ENCODE data around the gene SRRM4.

The SRRM4 gene

GRCh38 chr12:119177724-119178380 lies 196.5 kb downstream of the SRRM4 start:
- POLR2A ChIA-PET, result interaction anchor here (1.4 kb wide), 1 partner anchor 27 kb away, joined by 4 read pairs; no protein-coding TSS in a partner anchor
- no peak for DNase-seq (ENCODE audit: extremely low spot score)
- CTCF ChIA-PET, result no interaction called here
- TF ChIP-seq ELF4 (IDR thresholded peaks at IDR 0.05), result no peak
- no peak for TF ChIP-seq FOXA1 (IDR thresholded peaks at IDR 0.05)
- TF ChIP-seq FOXM1 (IDR thresholded peaks at IDR 0.05; ENCODE audit: borderline replicate concordance), result no peak
- TF ChIP-seq TARDBP (IDR thresholded peaks at IDR 0.05), result no peak
- TF ChIP-seq FOXK2 (IDR thresholded peaks at IDR 0.05), result no peak

- peak; percentile 24 for DNase-seq (ENCODE audit: extremely low spot score)
- POLR2A ChIA-PET, result interaction anchor here (0.7 to 1.5 kb wide), 5 partner anchors 10 to 38 kb away, joined by 3 to 4 read pairs (median 3); no protein-coding TSS in a partner anchor
- TF ChIP-seq CTBP1 (IDR thresholded peaks at IDR 0.05; ENCODE audit: borderline replicate concordance) (no peak), ZNF384 (IDR thresholded peaks at IDR 0.05) (no peak), ELF4 (IDR thresholded peaks at IDR 0.05) (no peak), ARNT (IDR thresholded peaks at IDR 0.05) (no peak), FOXM1 (IDR thresholded peaks at IDR 0.05; ENCODE audit: borderline replicate concordance) (no peak), LEF1 (IDR thresholded peaks at IDR 0.05; ENCODE audit: borderline replicate concordance) (no peak), L3MBTL2 (conservative IDR thresholded peaks at IDR 0.05) (no peak), FOXA1 (IDR thresholded peaks at IDR 0.05) (no peak), SP1 (IDR thresholded peaks at IDR 0.05) (no peak), HDGF (IDR thresholded peaks at IDR 0.05; ENCODE audit: borderline replicate concordance) (no peak), FOXK2 (IDR thresholded peaks at IDR 0.05) (no peak), TARDBP (IDR thresholded peaks at IDR 0.05) (no peak), NFRKB (IDR thresholded peaks at IDR 0.05) (no peak), SUZ12 (IDR thresholded peaks at IDR 0.05) (no peak)
- TF ChIP-seq, protein P1, sequence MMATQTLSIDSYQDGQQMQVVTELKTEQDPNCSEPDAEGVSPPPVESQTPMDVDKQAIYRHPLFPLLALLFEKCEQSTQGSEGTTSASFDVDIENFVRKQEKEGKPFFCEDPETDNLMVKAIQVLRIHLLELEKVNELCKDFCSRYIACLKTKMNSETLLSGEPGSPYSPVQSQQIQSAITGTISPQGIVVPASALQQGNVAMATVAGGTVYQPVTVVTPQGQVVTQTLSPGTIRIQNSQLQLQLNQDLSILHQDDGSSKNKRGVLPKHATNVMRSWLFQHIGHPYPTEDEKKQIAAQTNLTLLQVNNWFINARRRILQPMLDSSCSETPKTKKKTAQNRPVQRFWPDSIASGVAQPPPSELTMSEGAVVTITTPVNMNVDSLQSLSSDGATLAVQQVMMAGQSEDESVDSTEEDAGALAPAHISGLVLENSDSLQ (IDR thresholded peaks at IDR 0.05), result no peak
Measured at GRCh38 chr12:119178544-119179334, 197.4 kb downstream of the SRRM4 start, which contains the start of gene HSPB8. Gene HSPB8, plus strand, starts transcription at chr12:119178931. Its CDS starts 382 bp downstream, at chr12:119179313.

DNA sequence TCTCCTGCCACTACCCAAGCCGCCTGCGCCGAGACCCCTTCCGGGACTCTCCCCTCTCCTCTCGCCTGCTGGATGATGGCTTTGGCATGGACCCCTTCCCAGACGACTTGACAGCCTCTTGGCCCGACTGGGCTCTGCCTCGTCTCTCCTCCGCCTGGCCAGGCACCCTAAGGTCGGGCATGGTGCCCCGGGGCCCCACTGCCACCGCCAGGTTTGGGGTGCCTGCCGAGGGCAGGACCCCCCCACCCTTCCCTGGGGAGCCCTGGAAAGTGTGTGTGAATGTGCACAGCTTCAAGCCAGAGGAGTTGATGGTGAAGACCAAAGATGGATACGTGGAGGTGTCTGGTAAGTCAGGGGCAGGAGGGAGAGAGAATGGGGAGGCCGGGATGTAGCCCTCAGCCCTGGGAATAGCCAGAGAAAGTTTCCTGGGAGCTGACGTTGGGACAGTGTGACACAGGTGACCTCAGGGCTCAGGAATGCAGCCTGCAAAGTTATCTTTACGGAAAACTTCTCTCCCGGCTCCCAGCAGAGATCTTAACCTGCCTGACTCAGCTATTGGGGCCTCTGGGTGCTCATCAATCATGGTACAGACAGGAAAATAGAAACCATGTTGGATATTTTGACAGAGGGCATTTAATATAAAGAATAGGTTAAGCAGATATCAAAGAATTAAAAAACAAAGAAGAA lies 198.1 kb downstream of the SRRM4 start:
- ChIA-PET POLR2A (interaction anchor here (0.9 to 1.5 kb wide), 5 partner anchors 10 to 37 kb away, joined by 3 to 4 read pairs (median 3); no protein-coding TSS in a partner anchor), CTCF (interaction anchor here (0.6 kb wide), 1 partner anchor 322 kb away, joined by 3 read pairs; no protein-coding TSS in a partner anchor)
- TF ChIP-seq SP1 (IDR thresholded peaks at IDR 0.05) (no peak), CTBP1 (IDR thresholded peaks at IDR 0.05; ENCODE audit: borderline replicate concordance) (no peak), HDGF (IDR thresholded peaks at IDR 0.05; ENCODE audit: borderline replicate concordance) (no peak)
- TF ChIP-seq, protein P1 (IDR thresholded peaks at IDR 0.05), result peak; percentile 60; the same call in 1 of the 2 replicates

More at GRCh38 chr12:119178544-119179334, 197.4 kb downstream of the SRRM4 start, which contains the start of gene HSPB8:
- CTCF ChIA-PET, result interaction anchor here (0.6 kb wide), 1 partner anchor 323 kb away, joined by 3 read pairs; no protein-coding TSS in a partner anchor

GRCh38 chr12:119180380-119181040 lies 199.2 kb downstream of the SRRM4 start:
- TF ChIP-seq ZNF384 (IDR thresholded peaks at IDR 0.05) (no peak), LEF1 (IDR thresholded peaks at IDR 0.05; ENCODE audit: borderline replicate concordance) (no peak), ARNT (IDR thresholded peaks at IDR 0.05) (no peak), TARDBP (IDR thresholded peaks at IDR 0.05) (no peak), CTBP1 (IDR thresholded peaks at IDR 0.05; ENCODE audit: borderline replicate concordance) (no peak), L3MBTL2 (conservative IDR thresholded peaks at IDR 0.05) (no peak), SP1 (IDR thresholded peaks at IDR 0.05) (no peak), FOXM1 (IDR thresholded peaks at IDR 0.05; ENCODE audit: borderline replicate concordance) (no peak), FOXK2 (IDR thresholded peaks at IDR 0.05) (no peak), BHLHE40 (IDR thresholded peaks at IDR 0.05; ENCODE audit: borderline replicate concordance) (no peak), SUZ12 (IDR thresholded peaks at IDR 0.05) (no peak), NFRKB (IDR thresholded peaks at IDR 0.05) (no peak), FOXA1 (IDR thresholded peaks at IDR 0.05) (no peak), HDGF (IDR thresholded peaks at IDR 0.05; ENCODE audit: borderline replicate concordance) (no peak), ELF4 (IDR thresholded peaks at IDR 0.05) (no peak)
- TF ChIP-seq, protein P1 (IDR thresholded peaks at IDR 0.05), result no peak
- no peak for DNase-seq (ENCODE audit: extremely low spot score)
- CTCF ChIA-PET, result no interaction called here
- POLR2A ChIA-PET, result interaction anchor here (1.1 kb wide), 2 partner anchors 27 to 88 kb away, joined by 3 to 5 read pairs; no protein-coding TSS in a partner anchor

More for the DNA sequence above, 198.1 kb downstream of the SRRM4 start:
- peak; percentile 26 for DNase-seq (ENCODE audit: extremely low spot score)

GRCh38 chr12:119181202-119181601 lies 199.9 kb downstream of the SRRM4 start:
- POLR2A ChIA-PET, result interaction anchor here (1.1 to 1.4 kb wide), 2 partner anchors 15 to 89 kb away, joined by 3 to 5 read pairs; no protein-coding TSS in a partner anchor
- CTCF ChIA-PET, result no interaction called here
- DNase-seq (ENCODE audit: extremely low spot score), result no peak
- TF ChIP-seq LEF1 (IDR thresholded peaks at IDR 0.05; ENCODE audit: borderline replicate concordance) (no peak), FOXA1 (IDR thresholded peaks at IDR 0.05) (no peak), FOXK2 (IDR thresholded peaks at IDR 0.05) (no peak), HDGF (IDR thresholded peaks at IDR 0.05; ENCODE audit: borderline replicate concordance) (no peak), L3MBTL2 (conservative IDR thresholded peaks at IDR 0.05) (no peak), BHLHE40 (IDR thresholded peaks at IDR 0.05; ENCODE audit: borderline replicate concordance) (no peak), SP1 (IDR thresholded peaks at IDR 0.05) (no peak), ELF4 (IDR thresholded peaks at IDR 0.05) (no peak), NFRKB (IDR thresholded peaks at IDR 0.05) (no peak), TARDBP (IDR thresholded peaks at IDR 0.05) (no peak), ZNF384 (IDR thresholded peaks at IDR 0.05) (no peak), CTBP1 (IDR thresholded peaks at IDR 0.05; ENCODE audit: borderline replicate concordance) (no peak), SUZ12 (IDR thresholded peaks at IDR 0.05) (no peak)
